KMS-11 (cell line): ENCODE results near the gene CLDN34.

Experiments used
- H2AFZ ChIP-seq: fragments of 200-600 bp; sonication (generic); 2 replicates; pipeline ENCODE4 v1.6.1; 2016; ENCODE audit warnings: antibody characterized with exemption, mixed run types, low read depth
- H3K27ac ChIP-seq: fragments of 200-600 bp; sonication (generic); 2 replicates; pipeline ENCODE4 v1.6.1; 2016; ENCODE audit warnings: mild to moderate bottlenecking, mixed run types
- H3K27me3 ChIP-seq: fragments of 200-600 bp; sonication (generic); 2 replicates; pipeline ENCODE4 v1.6.1; 2017; ENCODE audit warnings: mild to moderate bottlenecking, low read depth, mixed run types, moderate library complexity; ENCODE audit not compliant: insufficient read depth
- H3K36me3 ChIP-seq: fragments of 200-600 bp; sonication (generic); 2 replicates; pipeline ENCODE4 v1.6.1; 2017; ENCODE audit warnings: mild to moderate bottlenecking, mixed run types; ENCODE audit not compliant: insufficient read depth
- H3K4me1 ChIP-seq: fragments of 200-600 bp; sonication (generic); 2 replicates; pipeline ENCODE4 v1.6.1; 2016; ENCODE audit warnings: mild to moderate bottlenecking, low read depth, mixed run types; ENCODE audit not compliant: poor library complexity, severe bottlenecking
- H3K4me2 ChIP-seq: fragments of 200-600 bp; sonication (generic); 2 replicates; pipeline ENCODE4 v1.7.0; 2016; ENCODE audit warnings: mild to moderate bottlenecking, mixed run types
- H3K4me3 ChIP-seq: fragments of 200-600 bp; sonication (generic); IDR thresholded peaks from 2 replicates; pipeline ENCODE4 v1.6.1; 2017; ENCODE audit warnings: low read depth, low read length, mixed read lengths; ENCODE audit not compliant: insufficient read depth
- H3K79me2 ChIP-seq: fragments of 200-600 bp; sonication (generic); 2 replicates; pipeline ENCODE4 v1.6.1; 2016; ENCODE audit warnings: low read depth, mixed run types; ENCODE audit not compliant: insufficient read depth
- H3K9ac ChIP-seq: fragments of 200-600 bp; sonication (generic); 2 replicates; pipeline ENCODE4 v1.6.1; 2016; ENCODE audit warnings: mild to moderate bottlenecking, mixed run types
- H4K20me1 ChIP-seq: fragments of 200-600 bp; sonication (generic); 2 replicates; pipeline ENCODE4 v1.6.1; 2016; ENCODE audit warnings: mild to moderate bottlenecking, mixed run types; ENCODE audit not compliant: insufficient read depth
- CTCF ChIP-seq: fragments of 200-600 bp; sonication (generic); conservative IDR thresholded peaks from 2 replicates; pipeline ENCODE4 v1.6.1; 2017; ENCODE audit warnings: low read depth, mild to moderate bottlenecking, antibody characterized with exemption, low read length, moderate library complexity, mixed read lengths

CLDN34 gene

GRCh38 chrX:9923357-9923756, 43.8 kb upstream of the CLDN34 start:
- no peak overlapping the region for H3K4me3 ChIP-seq
- H3K27ac ChIP-seq = no peak overlapping the region
- H2AFZ ChIP-seq = no peak overlapping the region
- H3K36me3 ChIP-seq = no peaks in the 10 kb centered on the region
- no peaks in the 10 kb centered on the region for H3K4me1 ChIP-seq
- no peak overlapping the region for H3K9ac ChIP-seq
- H3K79me2 ChIP-seq = no peaks in the 10 kb centered on the region
- H4K20me1 ChIP-seq = no peaks in the 10 kb centered on the region
- no peak overlapping the region for H3K4me2 ChIP-seq
- H3K27me3 ChIP-seq = no peaks in the 10 kb centered on the region
- no peak for TF ChIP-seq CTCF

GRCh38 chrX:9926002-9926401, 41.2 kb upstream of the CLDN34 start:
- Histone ChIP-seq H3K4me3 (no peak overlapping the region), H3K27ac (no peak overlapping the region), H3K36me3 (no peaks in the 10 kb centered on the region), H3K27me3 (no peaks in the 10 kb centered on the region), H3K79me2 (no peaks in the 10 kb centered on the region), H3K4me1 (no peaks in the 10 kb centered on the region), H4K20me1 (no peaks in the 10 kb centered on the region), H3K4me2 (no peak overlapping the region), H3K9ac (no peak overlapping the region), H2AFZ (no peak overlapping the region)
- TF ChIP-seq CTCF = no peak

- Histone ChIP-seq H3K27me3 (no peaks in the 10 kb centered on the region), H3K9ac (no peak overlapping the region), H3K36me3 (no peaks in the 10 kb centered on the region), H3K4me3 (no peak overlapping the region), H4K20me1 (no peaks in the 10 kb centered on the region), H3K27ac (no peak overlapping the region), H3K4me2 (no peak overlapping the region), H3K79me2 (no peaks in the 10 kb centered on the region), H2AFZ (no peak overlapping the region), H3K4me1 (no peaks in the 10 kb centered on the region)
- TF ChIP-seq CTCF = no peak
These were observed 39.3 kb upstream of the CLDN34 start for GRCh38 chrX:9927698-9928482.

GRCh38 chrX:9935436-9935835, 31.7 kb upstream of the CLDN34 start:
- TF ChIP-seq CTCF = no peak
- Histone ChIP-seq H4K20me1 (no peaks in the 10 kb centered on the region), H3K79me2 (no peaks in the 10 kb centered on the region), H3K9ac (no peak overlapping the region), H3K4me3 (no peak overlapping the region), H3K4me1 (peaks cover 25% of the 10 kb centered on the region), H3K36me3 (no peaks in the 10 kb centered on the region), H2AFZ (no peak overlapping the region), H3K4me2 (no peak overlapping the region), H3K27me3 (no peaks in the 10 kb centered on the region), H3K27ac (no peak overlapping the region)
